ENCODE data around the gene MTMR3.
"Not testable (repeated sequence)": the region's sequence is repeated elsewhere in the genome, so short reads cannot be mapped to it uniquely, and the experiment has no call there.

The MTMR3 gene

GRCh38 chr22:29883045-29883774, at the start of gene MTMR3:
MTMR3 (plus strand) TSS chr22:29883174; CDS start chr22:29971060, 87,886 bp downstream.
- DNase-seq (ENCODE audit: low read depth in 2 of 2) = peak; percentile 89 to 90

DNA sequence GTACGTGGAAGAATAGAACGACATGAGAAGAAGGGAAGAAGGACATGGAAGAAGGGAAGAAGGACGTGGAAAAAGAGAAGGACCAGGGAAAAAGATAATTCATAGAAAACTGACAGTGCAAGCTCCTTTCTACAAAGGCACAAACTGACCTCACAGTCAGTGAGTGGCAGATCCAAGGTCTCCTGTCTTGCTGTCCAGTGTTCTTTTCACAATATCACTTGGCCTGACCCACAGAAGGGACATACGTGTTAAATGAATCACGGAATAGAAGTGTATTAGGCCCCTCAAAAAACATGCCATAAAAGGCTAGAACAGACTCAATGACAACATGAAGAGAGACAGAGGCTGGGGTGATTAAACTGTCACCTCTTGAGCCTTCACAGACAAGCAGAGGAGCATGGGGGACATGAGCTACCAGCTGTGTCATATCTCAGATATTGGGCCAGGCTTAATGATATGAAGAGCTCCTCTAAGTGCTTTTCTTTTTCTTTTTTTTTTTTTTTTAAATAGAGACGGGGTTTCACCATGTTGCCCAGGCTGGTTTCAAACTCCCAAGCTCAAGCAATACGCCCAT, 49.5 kb upstream of the MTMR3 start:
- no peak for DNase-seq (ENCODE audit: low read depth in 2 of 2)

- DNase-seq (ENCODE audit: low read depth in 2 of 2) = no peak
These were observed 48.9 kb upstream of the MTMR3 start for GRCh38 chr22:29834046-29834445.

- not testable (repeated sequence) for DNase-seq (ENCODE audit: low read depth in 2 of 2)
These were observed 46.1 kb upstream of the MTMR3 start for GRCh38 chr22:29836791-29837370.

DNA sequence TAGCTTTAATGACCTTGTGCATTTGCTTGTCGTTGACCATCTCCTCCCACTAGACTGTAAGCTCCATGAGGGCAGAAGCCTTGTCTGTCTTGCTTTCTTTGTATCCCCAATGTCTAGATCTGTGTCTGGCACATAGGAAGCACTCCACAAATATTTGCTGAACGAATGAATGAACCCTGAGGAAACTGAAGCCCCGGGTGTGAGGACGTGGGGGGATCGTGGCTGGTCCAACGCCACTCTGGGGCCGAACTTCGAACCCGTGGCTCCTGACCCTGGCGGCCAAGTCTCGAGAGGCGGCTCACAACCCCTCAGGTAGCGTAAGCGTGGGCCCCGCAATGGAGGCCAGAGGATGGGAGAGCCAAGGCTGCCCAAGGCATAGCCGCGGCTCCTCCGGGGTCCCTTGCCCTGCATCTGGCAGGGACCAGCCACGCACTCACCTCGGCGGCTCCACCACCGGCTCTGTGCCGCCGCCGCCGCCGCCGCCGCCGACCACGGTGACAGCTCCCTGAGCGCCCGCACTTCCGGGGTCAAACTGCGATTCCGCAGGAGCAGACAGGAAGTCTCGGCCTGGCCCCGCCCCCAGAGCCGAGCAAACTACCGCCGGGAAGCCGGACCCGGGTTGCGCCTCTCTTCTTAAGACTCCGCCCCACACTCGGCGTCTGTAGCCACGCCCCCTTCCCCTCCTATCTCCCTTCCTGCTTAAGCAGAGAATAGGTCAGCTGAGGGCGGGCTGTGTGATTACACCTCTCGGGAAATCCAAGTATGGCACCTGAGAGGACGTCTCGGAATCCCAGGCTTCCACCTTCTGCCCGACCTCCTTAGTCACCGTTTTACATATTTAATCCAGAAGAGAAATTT, 45.0 kb upstream of the MTMR3 start, which contains the start of gene ASCC2:
TSS of gene ASCC2 (minus strand) at position 534 of the 858 bp plus-strand sequence. CDS start 5,949 bp downstream, outside the sequence.
- DNase-seq (ENCODE audit: low read depth in 2 of 2) = peak; percentile 98

DNA sequence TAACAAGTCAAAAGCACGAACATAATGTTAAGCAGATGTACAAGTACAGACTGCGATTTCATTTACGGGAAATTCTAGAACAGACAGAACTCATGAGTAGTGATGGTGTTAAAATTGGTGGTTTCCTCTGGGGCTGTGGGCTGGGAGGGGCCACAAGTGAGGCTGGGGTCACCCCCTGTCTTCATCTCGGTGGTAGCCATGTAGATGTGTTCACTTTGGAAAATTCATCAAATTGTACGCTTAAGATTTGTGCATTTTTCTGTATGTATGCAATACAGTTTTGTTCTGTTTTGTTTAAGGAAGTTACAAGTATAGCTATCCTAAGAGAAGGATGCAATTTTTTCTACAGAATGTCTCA, 44.4 kb upstream of the MTMR3 start:
- DNase-seq (ENCODE audit: low read depth in 2 of 2) = no peak

DNA sequence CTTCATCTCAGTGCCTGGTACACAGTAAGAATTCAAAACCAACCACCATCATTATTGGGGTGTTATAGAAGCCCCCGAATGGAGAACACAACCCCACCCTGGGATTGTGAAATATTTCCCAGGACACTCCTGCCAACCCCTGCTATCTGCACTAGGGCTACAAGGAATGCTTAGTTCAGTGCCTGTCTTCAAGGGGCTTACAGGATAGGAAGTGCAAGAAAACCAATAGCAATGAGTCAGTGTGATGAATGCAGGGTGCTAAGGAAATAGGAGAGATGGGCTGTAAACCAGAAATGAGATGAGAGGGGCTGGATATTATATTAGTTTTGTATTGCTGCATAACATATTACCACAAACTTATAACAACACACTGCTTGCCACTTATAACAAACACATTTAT, 43.9 kb upstream of the MTMR3 start:
- no peak for DNase-seq (ENCODE audit: low read depth in 2 of 2)

- no peak for DNase-seq (ENCODE audit: low read depth in 2 of 2)
These were observed 42.5 kb upstream of the MTMR3 start for GRCh38 chr22:29840498-29840897.

DNA sequence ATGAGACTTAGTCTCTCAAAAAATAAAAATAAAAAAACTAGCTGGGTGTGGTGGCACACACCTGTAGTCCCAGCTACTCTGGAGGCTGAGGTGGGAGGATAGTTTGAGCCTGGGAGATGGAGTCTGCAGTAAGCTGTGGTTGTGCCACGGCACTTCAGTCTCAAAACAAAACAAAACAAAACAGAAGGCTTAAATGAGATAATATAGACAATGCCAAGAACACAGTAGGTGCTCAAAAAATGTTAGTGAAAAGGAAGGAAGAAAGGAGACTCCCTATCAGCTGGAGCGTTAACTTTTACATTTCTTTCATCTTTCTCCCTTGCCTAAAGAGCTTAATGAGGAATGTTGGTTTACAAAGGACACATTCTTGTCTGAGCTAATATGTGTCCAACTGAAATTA, 40.8 kb upstream of the MTMR3 start:
- DNase-seq (ENCODE audit: low read depth in 2 of 2) = no peak

DNA sequence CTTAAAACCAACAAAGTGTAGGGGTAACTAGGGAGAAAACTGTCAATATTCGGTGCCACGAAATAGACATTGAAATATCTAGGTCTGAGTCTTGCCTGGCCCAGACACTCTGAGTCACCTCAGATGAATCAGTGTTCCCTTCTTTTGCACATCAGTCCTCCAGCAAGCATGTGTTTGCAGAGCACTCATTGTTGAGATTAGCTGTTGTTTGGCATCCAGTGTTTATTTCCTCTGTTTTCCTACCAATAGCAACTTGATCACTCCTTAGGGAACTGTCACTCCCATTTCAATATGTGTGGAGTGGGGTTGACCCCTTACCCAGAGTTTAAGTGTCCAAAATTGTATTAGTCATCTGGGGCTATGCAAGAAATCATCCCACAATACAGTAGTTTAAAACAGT, 40.2 kb upstream of the MTMR3 start:
- DNase-seq (ENCODE audit: low read depth in 2 of 2) = no peak

GRCh38 chr22:29846290-29846689, 36.7 kb upstream of the MTMR3 start:
- no peak for DNase-seq (ENCODE audit: low read depth in 2 of 2)

- no peak for DNase-seq (ENCODE audit: low read depth in 2 of 2)
These were observed 34.9 kb upstream of the MTMR3 start for GRCh38 chr22:29848111-29848510.

DNA sequence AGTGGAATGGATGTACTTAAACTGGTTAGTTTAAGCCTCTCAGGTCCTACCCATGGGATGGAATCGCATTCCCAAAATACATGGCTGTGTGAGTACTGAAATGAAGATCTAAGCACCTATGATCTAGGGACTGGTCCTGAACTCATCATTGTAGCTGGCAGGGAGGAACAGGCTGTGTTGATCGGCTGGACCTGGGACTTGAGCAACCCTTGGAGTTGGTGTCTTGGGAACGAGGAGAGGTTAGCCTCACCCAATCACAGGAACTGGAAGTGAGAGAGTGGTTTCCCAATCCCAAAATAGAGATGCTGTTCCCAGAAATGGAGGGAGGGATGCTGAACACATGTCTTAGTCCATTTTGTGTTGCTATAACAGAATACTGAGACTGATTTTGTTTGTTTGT, 28.5 kb upstream of the MTMR3 start:
- DNase-seq (ENCODE audit: low read depth in 2 of 2) = no peak

- no peak for DNase-seq (ENCODE audit: low read depth in 2 of 2)
These were observed 27.3 kb upstream of the MTMR3 start for GRCh38 chr22:29855611-29856181.

DNA sequence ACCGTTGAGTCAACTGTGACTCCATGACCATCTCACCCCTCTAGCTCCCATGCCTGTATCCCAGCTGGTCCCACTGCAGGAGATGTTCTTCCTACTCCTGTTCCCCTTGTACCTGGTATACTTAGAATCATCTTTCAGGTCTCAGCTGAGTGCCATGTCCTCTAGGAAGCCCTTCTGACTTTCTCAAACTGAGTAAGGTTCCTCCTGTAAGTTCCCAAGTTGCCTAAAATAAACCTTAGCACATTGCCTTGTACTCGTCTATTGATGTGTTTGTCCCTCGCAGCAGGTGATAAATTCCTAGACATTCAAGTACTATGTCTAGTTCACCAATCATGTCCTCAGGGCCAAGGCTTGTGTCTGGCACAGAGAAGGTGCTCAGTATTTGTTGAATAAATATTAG, 26.5 kb upstream of the MTMR3 start:
- DNase-seq (ENCODE audit: low read depth in 2 of 2) = no peak

DNA sequence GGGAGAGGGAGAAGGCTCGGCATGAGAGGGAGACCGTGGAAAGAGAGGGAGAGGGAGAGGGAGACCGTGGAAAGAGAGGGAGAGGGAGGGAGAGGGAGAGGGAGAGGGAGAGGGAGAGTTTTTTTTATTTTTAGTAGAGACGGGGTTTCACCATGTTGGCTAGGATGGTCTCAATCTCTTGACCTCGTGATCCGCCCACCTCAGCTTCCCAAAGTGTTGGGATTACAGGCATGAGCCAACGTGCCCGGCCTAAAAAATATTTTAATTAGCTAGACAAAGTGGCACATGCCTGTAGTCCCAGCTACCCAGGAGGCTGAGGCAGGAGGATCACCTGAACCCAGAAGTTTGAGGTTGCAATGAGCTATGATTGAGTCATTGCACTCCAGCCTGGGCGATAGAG, 23.9 kb upstream of the MTMR3 start:
- DNase-seq (ENCODE audit: low read depth in 2 of 2) = not testable (repeated sequence)

DNA sequence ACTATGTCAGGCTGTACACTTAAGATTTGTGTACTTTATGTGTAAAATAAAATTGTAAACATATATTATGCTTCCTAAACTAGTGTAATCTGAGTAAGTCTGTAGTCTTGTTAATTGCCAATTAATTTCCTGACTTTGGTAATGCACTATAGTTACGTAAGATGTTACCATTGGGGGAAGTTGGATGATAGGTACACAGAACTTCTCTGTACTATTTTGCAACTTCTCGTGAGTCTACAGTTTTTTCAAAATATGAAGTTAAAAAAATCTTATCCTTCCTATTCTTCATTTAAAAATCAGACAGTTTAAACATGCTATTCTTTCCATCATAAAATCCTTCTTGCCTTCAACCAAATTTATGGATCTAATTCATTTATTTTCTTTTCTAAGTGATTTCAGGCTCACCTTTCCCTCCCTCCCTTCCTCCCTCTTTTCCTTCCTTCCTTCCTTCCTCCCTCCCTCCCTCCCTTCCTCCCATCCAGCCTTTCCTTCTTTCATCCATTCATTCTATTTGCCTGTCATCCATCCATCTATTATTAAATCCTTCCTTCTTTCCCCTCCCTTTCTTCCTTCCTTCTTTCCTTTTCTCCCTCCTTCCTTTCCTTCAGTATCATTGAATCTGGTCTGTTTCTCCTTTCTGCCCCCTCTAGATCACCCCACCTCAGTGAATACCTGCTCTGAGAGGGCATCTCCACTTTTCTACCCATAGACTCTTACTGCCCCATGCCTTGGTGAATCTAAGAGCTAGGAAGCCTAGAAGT, 22.8 kb upstream of the MTMR3 start:
- no peak for DNase-seq (ENCODE audit: low read depth in 2 of 2)

DNA sequence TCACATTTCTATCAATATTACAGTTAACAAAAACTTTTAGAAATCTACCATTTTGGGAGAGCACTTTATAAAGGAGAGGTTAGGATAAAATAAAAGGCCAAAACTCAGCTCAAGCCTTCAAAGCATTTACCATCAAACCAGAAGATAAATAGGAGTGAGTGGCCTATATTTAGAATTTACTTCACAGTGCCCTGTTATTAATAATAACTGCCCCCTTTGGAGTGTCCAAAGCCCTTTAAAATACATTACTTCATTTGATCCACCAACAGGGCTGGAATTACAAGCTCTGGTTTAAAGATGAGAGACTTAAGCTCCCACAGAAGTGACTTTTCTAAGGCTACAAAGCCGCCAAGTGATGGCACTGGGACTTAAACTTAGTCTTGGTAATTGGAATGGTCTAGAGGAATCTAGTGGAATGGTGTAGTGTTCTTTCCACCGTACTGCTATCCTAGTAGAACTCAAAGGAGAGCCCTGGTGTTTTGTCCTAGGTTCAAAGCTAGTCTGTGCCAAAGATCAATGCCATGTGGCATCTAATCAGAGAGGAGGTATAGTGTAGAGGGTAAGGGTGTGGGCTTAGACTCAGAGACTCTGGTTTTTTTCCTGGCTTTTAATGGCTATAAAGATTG, 21.2 kb upstream of the MTMR3 start:
- DNase-seq (ENCODE audit: low read depth in 2 of 2) = no peak

DNA sequence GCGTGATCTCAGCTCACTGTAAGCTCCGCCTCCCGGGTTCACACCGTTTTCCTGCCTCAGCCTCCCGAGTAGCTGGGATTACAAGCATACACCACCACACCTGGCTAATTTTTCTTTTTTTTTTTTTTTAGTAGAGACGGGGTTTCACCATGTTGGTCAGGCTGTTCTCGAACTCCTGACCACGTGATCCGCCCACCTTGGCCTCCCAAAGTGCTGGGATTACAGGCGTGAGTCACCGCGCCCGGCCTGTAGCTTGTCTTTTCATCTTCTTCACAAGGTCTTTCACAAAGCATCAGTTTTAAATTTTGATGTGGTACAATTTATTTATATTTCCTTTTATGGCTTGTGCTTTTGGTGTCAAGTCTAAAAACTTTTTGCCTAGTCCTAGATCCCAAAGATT, 17.4 kb upstream of the MTMR3 start:
- DNase-seq (ENCODE audit: low read depth in 2 of 2) = not testable (repeated sequence)

GRCh38 chr22:29867260-29867659, 15.7 kb upstream of the MTMR3 start:
- DNase-seq (ENCODE audit: low read depth in 2 of 2) = no peak

DNA sequence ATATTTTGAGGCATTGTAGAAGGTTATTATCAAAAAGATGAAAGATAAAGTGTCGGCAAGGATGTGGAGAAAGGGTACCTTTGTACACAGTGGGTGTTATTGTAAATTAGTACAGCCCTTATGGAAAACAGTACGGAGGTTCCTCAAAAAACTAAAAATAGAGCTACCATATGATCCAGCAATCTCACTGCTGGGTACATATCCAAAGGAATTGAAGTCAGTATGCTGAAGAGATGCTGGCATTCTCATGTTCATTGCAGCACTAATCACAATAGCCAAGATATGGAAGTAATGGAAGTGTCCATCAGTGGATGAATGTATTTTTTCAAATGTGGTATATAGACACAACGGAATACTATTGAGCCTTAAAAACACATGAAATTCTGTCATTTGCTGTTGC, 15.1 kb upstream of the MTMR3 start:
- DNase-seq (ENCODE audit: low read depth in 2 of 2) = no peak

All from stimulated activated CD4-positive, alpha-beta T cell treated with anti-CD3 and anti-CD28 coated beads, Interleukin-1b, Interleukin-23, amount 100 ng/mL, for 1 hour (primary cell).